Measurements from ENCODE around the gene OR5H6. TPM values are rescaled to one million over a fixed set of nuclear protein-coding genes. Genes with fewer than 3 reads are reported as not detected.

Gene OR5H6
- polyA plus RNA-seq, 1 donor (not counting 4 experiments of a cell fraction or from before 2014, with no cell fraction given) = not detected

- H3K4me2 ChIP-seq (ENCODE audit: control insufficient read depth, extremely low read depth, insufficient read depth, low read depth, low read length) = no peak overlapping the region
- no peaks in the 10 kb centered on the region for H3K9me3 ChIP-seq (ENCODE audit: control insufficient read depth, low read depth, low read length)
- no peak overlapping the region for H3K27ac ChIP-seq (ENCODE audit: control insufficient read depth, insufficient read depth, low read length)
- dilution Hi-C loops (cut with MboI; ENCODE audit: extremely low pct_ligation_motif_present, low sequenced_read_pairs) = no loop called here
- H2AFZ ChIP-seq (ENCODE audit: control insufficient read depth, low read length) = no peak overlapping the region
- H3K4me1 ChIP-seq (ENCODE audit: control insufficient read depth, extremely low read depth, insufficient read depth, low read length) = no peaks in the 10 kb centered on the region
- FAIRE-seq (no peak), DNase-seq (ENCODE audit: low read depth, low spot score) (no peak)
- no peak overlapping the region for H3K4me3 ChIP-seq (ENCODE audit: control insufficient read depth in 2 of 3, extremely low read depth in 1 of 3, insufficient read depth in 2 of 3, low read depth in 1 of 3, low read length in 3 of 3)
- H3K9me1 ChIP-seq (ENCODE audit: control insufficient read depth, extremely low read depth, insufficient read depth, low read length) = no peaks in the 10 kb centered on the region
- H3K9ac ChIP-seq (ENCODE audit: control insufficient read depth, extremely low read depth, insufficient read depth, low read length) = no peak overlapping the region
- peaks cover 5% of the 10 kb centered on the region for H3K27me3 ChIP-seq (ENCODE audit: control insufficient read depth, extremely low read depth, insufficient read depth, low read length)
- H3K36me3 ChIP-seq (ENCODE audit: control insufficient read depth in 2 of 2, extremely low read depth in 1 of 2, insufficient read depth in 2 of 2, low read length in 2 of 2) = no peaks in the 10 kb centered on the region
- H3K79me2 ChIP-seq (ENCODE audit: control insufficient read depth, insufficient read depth, low read length) = no peaks in the 10 kb centered on the region
- no peaks in the 10 kb centered on the region for H4K20me1 ChIP-seq (ENCODE audit: control insufficient read depth, extremely low read depth, insufficient read depth, low read length)
- TF ChIP-seq CTCF (optimal IDR thresholded peaks at IDR 0.05 in 1 of 3, IDR thresholded peaks at IDR 0.05 in 1 of 3, conservative IDR thresholded peaks at IDR 0.05 in 1 of 3; ENCODE audit: extremely low read depth in 1 of 3, insufficient read depth in 2 of 3, low read length in 3 of 3) (no peak), EZH2 (IDR thresholded peaks at IDR 0.05; ENCODE audit: low read length) (no peak)
Measured at GRCh38 chr3:98291332-98291957, 27.4 kb downstream of the OR5H6 start.

Other genes starting within 250 kb of the OR5H6 start
- not detected in 3 replicates for gene GABRR3, start 228.9 kb upstream of the OR5H6 start, polyA plus RNA-seq
- not detected in 3 replicates for gene OR5AC2, start 177.1 kb upstream of the OR5H6 start, polyA plus RNA-seq
- gene OR5H1, start 133.5 kb upstream of the OR5H6 start, polyA plus RNA-seq = not detected in 3 replicates
- not detected in 3 replicates for gene OR5H14, start 116.8 kb upstream of the OR5H6 start, polyA plus RNA-seq
- gene OR5H15, start 97.5 kb upstream of the OR5H6 start, polyA plus RNA-seq = not detected in 3 replicates
- not detected in 3 replicates for gene OR5H2, start 18.3 kb downstream of the OR5H6 start, polyA plus RNA-seq
- gene OR5K4, start 89.6 kb downstream of the OR5H6 start, polyA plus RNA-seq = not detected in 3 replicates
- not detected in 3 replicates for gene OR5K3, start 126.4 kb downstream of the OR5H6 start, polyA plus RNA-seq
- not detected in 3 replicates for gene OR5K1, start 199.0 kb downstream of the OR5H6 start, polyA plus RNA-seq
- not detected in 3 replicates for gene OR5K2, start 233.4 kb downstream of the OR5H6 start, polyA plus RNA-seq